Activated naive CD4-positive, alpha-beta T cell (primary cell): ENCODE measurements around the gene NXN.
"Not testable (repeated sequence)": the region's sequence is repeated elsewhere in the genome, so short reads cannot be mapped to it uniquely, and the experiment has no call there.

Source experiments
- DNase-seq, 4 experiments: peaks; one replicate each; lab custom pipeline; 2025; lab: John Stamatoyannopoulos, UW

The NXN gene

GRCh38 chr17:830381-830780 is 149.2 kb downstream of the NXN start:
- no peak for DNase-seq

DNA sequence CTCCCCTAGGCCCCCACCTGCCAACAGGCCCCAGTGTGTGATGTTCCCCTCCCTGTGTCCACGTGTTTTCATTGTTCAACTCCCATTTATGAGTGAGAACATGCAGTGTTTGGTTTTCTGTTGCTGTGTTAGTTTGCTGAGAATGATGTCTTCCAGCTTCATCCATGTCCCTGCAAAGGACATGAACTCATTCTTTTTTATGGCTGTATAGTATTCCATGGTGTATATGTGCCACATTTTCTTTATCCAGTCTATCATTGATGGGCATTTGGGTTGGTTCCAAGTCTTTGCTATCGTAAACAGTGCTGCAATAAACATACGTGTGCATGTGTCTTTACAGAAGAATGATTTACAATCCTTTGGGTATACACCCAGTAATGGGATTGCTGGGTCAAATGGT is 150.0 kb downstream of the NXN start:
- DNase-seq, result not testable (repeated sequence)

DNA sequence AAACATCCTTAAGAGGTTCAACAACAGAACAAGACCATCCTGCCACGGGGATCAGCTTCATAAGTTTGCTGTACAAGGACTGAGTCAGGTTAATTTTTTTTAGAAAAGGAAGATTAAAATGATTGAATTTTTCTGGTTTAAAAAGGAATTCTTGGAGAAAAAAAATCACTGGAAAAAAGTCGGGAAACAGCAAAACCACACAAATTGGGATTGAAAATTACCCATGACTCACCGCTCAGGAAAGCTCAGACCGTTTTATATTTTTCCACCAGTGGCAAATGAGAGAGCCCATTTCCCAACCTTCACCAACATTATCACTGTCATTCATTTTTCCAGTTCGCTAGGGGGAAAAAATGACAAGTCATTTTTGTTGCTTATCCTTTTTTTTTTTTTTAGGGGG is 150.8 kb downstream of the NXN start:
- no peak for DNase-seq

DNA sequence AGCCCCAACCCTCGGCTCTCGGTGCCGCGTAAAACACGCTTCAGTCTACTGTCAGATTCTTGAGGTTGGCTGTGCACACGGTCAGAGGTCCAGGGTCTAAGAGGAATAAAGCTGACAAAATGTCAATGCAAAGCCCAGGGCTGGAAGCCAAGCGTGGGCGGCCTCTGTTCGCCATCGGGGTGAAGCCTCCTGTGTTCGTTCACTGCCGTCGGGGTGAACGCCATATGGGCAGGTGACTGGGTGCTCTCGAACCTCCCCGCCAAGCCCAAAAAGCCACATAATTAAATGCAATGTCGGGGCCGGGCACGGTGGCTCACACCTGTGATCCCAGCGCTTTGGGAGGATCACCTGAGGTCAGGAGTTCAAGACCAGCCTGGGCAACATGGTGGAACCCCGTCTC is 152.8 kb downstream of the NXN start:
- DNase-seq, result no peak

- no peak for DNase-seq
Observed at GRCh38 chr17:825216-825615, 154.4 kb downstream of the NXN start.

GRCh38 chr17:824378-824777 is 155.2 kb downstream of the NXN start:
- no peak for DNase-seq

- DNase-seq, result no peak
Observed at GRCh38 chr17:823501-823902, 156.1 kb downstream of the NXN start.

GRCh38 chr17:819251-819650 is 160.3 kb downstream of the NXN start:
- no peak for DNase-seq

DNA sequence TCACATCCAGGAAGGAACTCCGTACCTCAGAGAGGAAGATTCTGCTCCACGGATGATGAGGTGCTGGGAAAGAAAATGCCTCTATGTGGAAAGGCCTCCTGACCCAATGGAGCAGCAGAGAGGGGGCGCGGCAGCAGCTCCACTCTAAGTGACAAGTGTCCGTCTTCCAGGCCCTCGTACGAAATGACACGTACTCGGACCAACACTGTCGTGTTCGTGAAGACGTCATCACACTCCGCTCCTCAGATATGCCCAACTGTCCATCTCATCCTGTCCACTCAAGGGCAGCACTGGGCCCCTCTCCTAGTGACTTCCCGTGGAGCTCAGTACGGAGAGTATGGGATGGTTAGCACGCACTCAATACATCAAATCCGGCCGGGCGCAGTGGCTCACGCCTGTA is 165.2 kb downstream of the NXN start:
- no peak for DNase-seq

GRCh38 chr17:812638-813204 is 166.9 kb downstream of the NXN start:
- no peak for DNase-seq

GRCh38 chr17:811051-811784 is 168.4 kb downstream of the NXN start:
- DNase-seq, result no peak

DNA sequence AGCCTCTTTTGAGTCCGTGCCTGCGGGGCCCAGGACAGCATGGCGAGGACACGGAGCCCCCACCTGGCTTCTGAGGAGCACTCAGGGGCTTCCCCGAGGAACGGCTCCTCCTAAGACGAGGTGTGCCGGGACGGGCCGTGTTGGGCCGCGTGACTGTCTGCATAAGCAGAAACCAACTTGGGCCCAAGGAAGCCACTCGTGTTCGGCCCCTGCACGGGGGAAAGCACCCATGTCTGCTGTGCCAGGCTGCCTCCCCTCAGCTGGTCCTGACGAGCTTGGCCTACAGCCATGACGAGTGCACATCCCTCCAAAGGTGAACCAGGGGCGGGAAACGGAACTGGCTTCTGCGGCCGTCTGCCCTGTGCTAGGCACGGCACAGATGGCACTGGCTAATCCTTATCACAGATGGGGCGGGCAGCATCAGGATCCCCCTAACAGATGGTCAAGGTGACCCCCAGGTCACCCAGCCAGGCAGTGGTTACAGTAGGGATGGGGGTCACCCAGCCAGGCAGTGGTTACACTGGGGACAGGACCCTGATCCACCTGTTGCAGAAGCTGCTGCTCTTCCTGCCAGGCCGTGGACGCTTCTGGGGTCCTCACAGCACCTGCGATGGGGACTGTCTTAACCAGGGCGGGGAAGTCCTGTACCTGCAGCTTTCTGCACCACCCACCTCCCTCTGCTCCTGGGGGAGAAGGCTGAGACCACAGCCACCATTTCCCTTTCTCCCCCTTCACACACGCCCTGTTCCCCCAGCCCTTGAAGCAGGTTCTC is 171.9 kb downstream of the NXN start:
- no peak for DNase-seq

DNA sequence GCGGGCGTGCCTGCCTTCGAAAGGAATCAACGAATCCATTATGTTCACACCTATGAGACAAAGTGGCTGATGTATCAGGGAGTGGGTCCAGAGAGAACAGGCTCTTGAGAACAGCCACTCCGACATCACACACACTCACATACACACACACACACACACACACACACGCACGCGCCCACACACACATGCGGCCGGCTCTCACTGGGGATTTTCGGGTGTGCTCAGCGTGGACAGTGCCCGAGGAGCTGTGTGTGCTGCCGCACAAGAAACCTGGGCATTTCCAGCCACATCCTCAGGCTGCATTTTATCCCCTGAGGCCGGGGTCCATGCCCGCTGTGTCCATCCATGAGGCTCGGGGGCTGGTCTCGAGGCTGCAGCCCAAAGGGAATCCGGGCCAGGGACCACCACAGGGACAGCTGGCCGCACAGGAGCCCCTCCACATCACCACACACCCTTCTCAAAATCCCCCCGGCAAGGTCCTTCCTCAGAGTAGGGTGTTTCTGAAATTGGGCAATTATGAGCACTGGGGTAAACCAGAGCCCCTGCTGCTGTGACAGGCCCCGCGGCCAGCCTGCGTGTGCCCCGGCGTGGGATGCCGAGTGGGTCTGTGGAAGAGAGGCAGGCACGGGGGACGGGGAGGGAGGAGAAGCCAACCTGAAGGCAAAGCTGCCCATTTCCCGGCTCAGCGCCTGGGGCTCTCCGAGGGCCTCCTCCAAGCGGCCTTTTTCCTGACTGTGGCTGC is 172.6 kb downstream of the NXN start:
- no peak for DNase-seq

DNA sequence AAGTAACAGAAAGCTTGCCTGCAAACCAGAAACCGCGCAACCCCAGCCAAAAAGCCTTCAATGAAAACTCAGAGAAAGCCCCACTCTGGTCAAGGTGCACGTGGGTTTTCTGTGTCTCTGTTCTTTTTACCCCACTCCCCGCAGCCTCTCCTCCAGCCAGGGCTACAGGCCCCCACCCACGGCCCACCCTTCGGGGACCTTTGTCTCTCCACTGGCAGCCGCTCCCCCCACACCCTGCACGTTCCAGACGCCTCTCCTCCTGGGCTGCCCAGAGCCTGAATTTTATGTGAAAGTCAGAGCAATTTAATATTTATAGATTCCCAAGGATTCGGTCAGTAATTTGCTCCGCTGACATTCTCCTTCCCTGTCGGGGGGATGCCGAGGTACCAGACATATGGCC is 173.2 kb downstream of the NXN start:
- no peak for DNase-seq

DNA sequence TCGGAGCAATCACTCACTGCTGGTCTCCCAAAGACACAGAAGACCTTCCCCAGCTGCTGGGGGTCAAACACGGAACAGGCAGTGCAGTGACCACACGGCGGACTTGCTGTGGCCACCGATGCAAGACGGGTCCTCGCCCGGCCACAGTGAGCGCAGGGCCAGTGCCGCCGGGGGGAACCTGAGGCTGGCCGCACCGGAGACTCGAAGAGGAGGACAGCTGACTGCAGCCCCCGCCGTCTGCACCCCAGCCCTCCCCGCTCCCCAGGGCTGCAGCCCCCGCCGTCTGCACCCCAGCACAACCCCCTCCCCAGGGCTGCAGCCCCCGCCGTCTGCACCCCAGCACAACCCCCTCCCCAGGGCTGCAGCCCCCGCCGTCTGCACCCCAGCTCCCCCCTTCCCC is 173.7 kb downstream of the NXN start:
- not testable (repeated sequence) for DNase-seq

- DNase-seq, result no peak
Observed at GRCh38 chr17:804541-805435, 174.8 kb downstream of the NXN start.

DNA sequence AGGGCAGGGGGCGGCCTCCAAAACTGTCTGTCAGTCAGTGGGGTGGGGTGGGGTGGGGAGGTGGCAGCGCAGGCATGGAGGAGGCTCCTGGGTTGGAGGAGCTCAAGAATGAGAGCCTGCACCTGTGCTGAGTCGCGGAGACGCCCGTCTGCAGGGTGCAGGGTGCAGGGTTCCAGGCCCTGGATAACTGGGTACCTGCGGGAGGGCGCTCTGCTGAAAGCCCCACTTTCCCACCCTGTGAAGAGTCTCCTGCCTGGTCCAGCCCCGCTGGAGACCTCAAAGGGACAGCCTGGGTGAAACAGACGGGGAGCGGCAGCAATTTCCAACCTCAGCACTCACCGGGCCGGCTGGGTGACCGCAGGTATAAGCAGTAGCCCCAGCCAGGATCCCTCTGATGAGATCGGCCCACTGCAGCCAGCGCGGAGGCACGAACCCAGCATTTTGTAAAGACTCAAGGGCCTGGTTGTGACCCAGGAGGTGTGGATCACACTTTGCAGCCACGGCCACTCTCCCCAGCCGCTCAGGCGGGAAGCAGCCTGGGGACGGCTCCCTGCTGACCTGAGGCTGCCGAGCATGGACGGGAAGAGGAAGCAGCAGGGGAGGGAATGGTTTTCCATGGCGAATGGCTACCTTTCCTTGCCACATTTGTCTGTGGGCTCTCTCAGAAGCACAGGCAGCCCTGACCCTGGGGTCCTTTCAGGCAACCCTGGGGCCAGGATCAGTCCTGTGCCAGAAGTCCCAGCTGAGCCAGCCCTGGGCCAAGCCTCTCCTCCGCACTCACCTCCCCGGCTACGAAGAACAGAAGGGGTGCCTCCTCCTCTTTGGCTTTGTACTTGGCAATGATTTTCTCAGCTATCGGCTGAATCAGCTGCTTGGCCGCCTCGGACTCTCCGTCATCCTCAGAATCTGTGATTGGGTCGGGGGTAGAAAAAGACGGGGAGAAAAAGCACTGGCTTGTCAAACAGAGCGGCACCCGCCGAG is 176.4 kb downstream of the NXN start:
- no peak for DNase-seq

GRCh38 chr17:802481-802880 is 177.1 kb downstream of the NXN start:
- DNase-seq, result no peak

- no peak for DNase-seq
Observed at GRCh38 chr17:801660-802059, 177.9 kb downstream of the NXN start.
